ENCODE measurements around the gene TEX14.

The TEX14 gene

GRCh38 chr17:58691701-58692238 lies at the start of gene TEX14:
TEX14 (minus strand) TSS chr17:58692045; CDS start chr17:58652001, 40,044 bp downstream.
- CTCF ChIA-PET = interaction anchor here (1.1 kb wide), 1 partner anchor 374 kb away, joined by 3 read pairs; no protein-coding TSS in a partner anchor
- Mint-ChIP-seq H3K36me3 (peaks cover 22% of the 10 kb centered on the region), H3K9me3 (no peaks in the 10 kb centered on the region), H3K27ac (peak within 1 kb of the TSS; percentile 96), H3K4me1 (peaks cover 35% of the 10 kb centered on the region), H3K4me3 (peak within 1 kb of the TSS; percentile 94), H3K27me3 (no peaks in the 10 kb centered on the region)
- no peak for DNase-seq

- Mint-ChIP-seq H3K9me3 (no peaks in the 10 kb centered on the region), H3K36me3 (no peaks in the 10 kb centered on the region), H3K27ac (no peak overlapping the region), H3K27me3 (no peaks in the 10 kb centered on the region), H3K4me3 (no peak overlapping the region), H3K4me1 (no peaks in the 10 kb centered on the region)
- CTCF ChIA-PET = no interaction called here
- no peak for DNase-seq
These were observed 49.3 kb upstream of the TEX14 start for GRCh38 chr17:58741121-58741625.

- H3K27ac Mint-ChIP-seq = no peak overlapping the region
- peaks cover 7% of the 10 kb centered on the region for H3K36me3 Mint-ChIP-seq
- no peak for DNase-seq
- H3K27me3 Mint-ChIP-seq = no peaks in the 10 kb centered on the region
- H3K9me3 Mint-ChIP-seq = no peaks in the 10 kb centered on the region
- no peak overlapping the region for H3K4me3 Mint-ChIP-seq
- CTCF ChIA-PET = no interaction called here
- no peaks in the 10 kb centered on the region for H3K4me1 Mint-ChIP-seq
These were observed 43.0 kb upstream of the TEX14 start for GRCh38 chr17:58734811-58735210.

- Mint-ChIP-seq H3K9me3 (no peaks in the 10 kb centered on the region), H3K27me3 (no peaks in the 10 kb centered on the region), H3K36me3 (peaks cover 7% of the 10 kb centered on the region), H3K4me3 (no peak overlapping the region), H3K4me1 (no peaks in the 10 kb centered on the region), H3K27ac (no peak overlapping the region)
- DNase-seq = no peak
- CTCF ChIA-PET = no interaction called here
These were observed 42.2 kb upstream of the TEX14 start for GRCh38 chr17:58734040-58734439.

- H3K4me3 Mint-ChIP-seq = no peak overlapping the region
- peaks cover 11% of the 10 kb centered on the region for H3K36me3 Mint-ChIP-seq
- no peaks in the 10 kb centered on the region for H3K27me3 Mint-ChIP-seq
- H3K27ac Mint-ChIP-seq = peak overlapping the region; percentile 1
- CTCF ChIA-PET = no interaction called here
- no peaks in the 10 kb centered on the region for H3K4me1 Mint-ChIP-seq
- no peaks in the 10 kb centered on the region for H3K9me3 Mint-ChIP-seq
- no peak for DNase-seq
These were observed 39.1 kb upstream of the TEX14 start for GRCh38 chr17:58730937-58731336.

GRCh38 chr17:58728798-58729197 lies 37.0 kb upstream of the TEX14 start:
- no peak for DNase-seq
- H3K36me3 Mint-ChIP-seq = peaks cover 15% of the 10 kb centered on the region
- H3K4me3 Mint-ChIP-seq = no peak overlapping the region
- no peaks in the 10 kb centered on the region for H3K9me3 Mint-ChIP-seq
- no peak overlapping the region for H3K27ac Mint-ChIP-seq
- no peaks in the 10 kb centered on the region for H3K27me3 Mint-ChIP-seq
- H3K4me1 Mint-ChIP-seq = no peaks in the 10 kb centered on the region
- CTCF ChIA-PET = no interaction called here

- Mint-ChIP-seq H3K4me3 (no peak overlapping the region), H3K9me3 (no peaks in the 10 kb centered on the region), H3K27ac (no peak overlapping the region), H3K4me1 (no peaks in the 10 kb centered on the region), H3K36me3 (peaks cover 16% of the 10 kb centered on the region), H3K27me3 (no peaks in the 10 kb centered on the region)
- CTCF ChIA-PET = no interaction called here
- DNase-seq = no peak
These were observed 30.9 kb upstream of the TEX14 start for GRCh38 chr17:58722696-58723095.

GRCh38 chr17:58722274-58722673 lies 30.4 kb upstream of the TEX14 start:
- CTCF ChIA-PET = no interaction called here
- no peaks in the 10 kb centered on the region for H3K9me3 Mint-ChIP-seq
- no peak overlapping the region for H3K27ac Mint-ChIP-seq
- no peak overlapping the region for H3K4me3 Mint-ChIP-seq
- DNase-seq = no peak
- H3K36me3 Mint-ChIP-seq = peaks cover 16% of the 10 kb centered on the region
- H3K4me1 Mint-ChIP-seq = no peaks in the 10 kb centered on the region
- H3K27me3 Mint-ChIP-seq = no peaks in the 10 kb centered on the region

- CTCF ChIA-PET = interaction anchor here (0.6 to 3.8 kb wide), 10 partner anchors 9 to 294 kb away, joined by 3 to 35 read pairs (median 3); no protein-coding TSS in a partner anchor
- DNase-seq = peak; percentile 59
- Mint-ChIP-seq H3K9me3 (no peaks in the 10 kb centered on the region), H3K4me1 (peaks cover 8% of the 10 kb centered on the region), H3K36me3 (peaks cover 22% of the 10 kb centered on the region), H3K4me3 (no peak overlapping the region), H3K27me3 (no peaks in the 10 kb centered on the region), H3K27ac (no peak overlapping the region)
These were observed 19.2 kb upstream of the TEX14 start for GRCh38 chr17:58710948-58711552.

- H3K36me3 Mint-ChIP-seq = peaks cover 28% of the 10 kb centered on the region
- no peaks in the 10 kb centered on the region for H3K27me3 Mint-ChIP-seq
- H3K4me1 Mint-ChIP-seq = peaks cover 21% of the 10 kb centered on the region
- peak overlapping the region; percentile 3 for H3K27ac Mint-ChIP-seq
- DNase-seq = no peak
- H3K4me3 Mint-ChIP-seq = no peak overlapping the region
- CTCF ChIA-PET = interaction anchor here (0.9 kb wide), 1 partner anchor 128 kb away, joined by 3 read pairs; no protein-coding TSS in a partner anchor
- no peaks in the 10 kb centered on the region for H3K9me3 Mint-ChIP-seq
These were observed 14.7 kb upstream of the TEX14 start for GRCh38 chr17:58706351-58707140.

- H3K4me3 Mint-ChIP-seq = no peak overlapping the region
- peaks cover 28% of the 10 kb centered on the region for H3K36me3 Mint-ChIP-seq
- peaks cover 21% of the 10 kb centered on the region for H3K4me1 Mint-ChIP-seq
- DNase-seq = no peak
- H3K27ac Mint-ChIP-seq = no peak overlapping the region
- CTCF ChIA-PET = no interaction called here
- no peaks in the 10 kb centered on the region for H3K9me3 Mint-ChIP-seq
- no peaks in the 10 kb centered on the region for H3K27me3 Mint-ChIP-seq
These were observed 12.1 kb upstream of the TEX14 start for GRCh38 chr17:58703916-58704286.

GRCh38 chr17:58703137-58703915 lies 11.5 kb upstream of the TEX14 start:
- H3K4me3 Mint-ChIP-seq = no peak overlapping the region
- DNase-seq = no peak
- H3K27ac Mint-ChIP-seq = no peak overlapping the region
- H3K9me3 Mint-ChIP-seq = no peaks in the 10 kb centered on the region
- CTCF ChIA-PET = no interaction called here
- no peaks in the 10 kb centered on the region for H3K27me3 Mint-ChIP-seq
- peaks cover 21% of the 10 kb centered on the region for H3K4me1 Mint-ChIP-seq
- peaks cover 27% of the 10 kb centered on the region for H3K36me3 Mint-ChIP-seq

- Mint-ChIP-seq H3K9me3 (no peaks in the 10 kb centered on the region), H3K36me3 (peaks cover 27% of the 10 kb centered on the region), H3K27ac (no peak overlapping the region), H3K4me3 (no peak overlapping the region), H3K27me3 (no peaks in the 10 kb centered on the region), H3K4me1 (peaks cover 21% of the 10 kb centered on the region)
- CTCF ChIA-PET = no interaction called here
- DNase-seq = no peak
These were observed 10.9 kb upstream of the TEX14 start for GRCh38 chr17:58702708-58703107.

- Mint-ChIP-seq H3K9me3 (no peaks in the 10 kb centered on the region), H3K4me1 (peaks cover 21% of the 10 kb centered on the region), H3K27ac (no peak overlapping the region), H3K27me3 (no peaks in the 10 kb centered on the region), H3K36me3 (peaks cover 25% of the 10 kb centered on the region), H3K4me3 (no peak overlapping the region)
- no peak for DNase-seq
- CTCF ChIA-PET = interaction anchor here (0.6 kb wide), 1 partner anchor 9 kb away, joined by 3 read pairs; no protein-coding TSS in a partner anchor
These were observed 10.2 kb upstream of the TEX14 start for GRCh38 chr17:58702045-58702476.

All from activated naive CD4-positive, alpha-beta T cell treated with anti-CD3 and anti-CD28 coated beads, Interleukin-2, amount 10 ng/mL, durations not matched to agents 7 days and 5 days (primary cell).